CD4-positive, alpha-beta memory T cell (primary cell): ENCODE measurements around the gene HSD17B3. TPM values are rescaled to one million over a fixed set of nuclear protein-coding genes. Genes with fewer than 3 reads are reported as not detected.
"Not testable (repeated sequence)": the region's sequence is repeated elsewhere in the genome, so short reads cannot be mapped to it uniquely, and the experiment has no call there.

ENCODE experiments used
- CTCF ChIA-PET: fragments of 350-600 bp; sonication (Branson Sonifier 250); formaldehyde crosslinking; loops from one replicate; lab custom pipeline; 2021; ENCODE audit warnings: inconsistent platforms; ENCODE audit not compliant: partially characterized antibody; lab: Charles Lee
- POLR2A ChIA-PET: fragments of 350-600 bp; sonication (Branson Sonifier 250); formaldehyde crosslinking; loops from one replicate; lab custom pipeline; 2021; ENCODE audit not compliant: partially characterized antibody; lab: Charles Lee
- DNase-seq, 5 donors: peaks; one replicate each; pipeline versions ENCODE4 v3.0.0 to v3.0.0-alpha.2; 2020 to 2022; ENCODE audit warnings: mixed read lengths in 1 of 5
- H3K27ac ChIP-seq: one replicate; pipeline ENCODE4 v1.7.0; 2013; ENCODE audit warnings: low read depth, low read length
- H3K27me3 ChIP-seq: 2 replicates; pipeline ENCODE4 v1.7.0; 2013; ENCODE audit warnings: mild to moderate bottlenecking, low read length, moderate library complexity; ENCODE audit not compliant: insufficient read depth
- H3K36me3 ChIP-seq: 2 replicates; pipeline ENCODE4 v1.7.0; 2013; ENCODE audit warnings: mild to moderate bottlenecking, low read length, moderate library complexity; ENCODE audit not compliant: insufficient read depth
- H3K4me1 ChIP-seq: 2 replicates; pipeline ENCODE4 v1.7.0; 2013; ENCODE audit warnings: mild to moderate bottlenecking, low read length, moderate library complexity; ENCODE audit not compliant: insufficient read depth
- H3K4me3 ChIP-seq, 2 donors: one replicate each; pipeline ENCODE4 v1.7.0; 2013; ENCODE audit warnings: low read length in 2 of 2, mild to moderate bottlenecking in 1 of 2
- H3K9me3 ChIP-seq, 2 donors: one replicate each; pipeline ENCODE4 v1.7.0; 2013; ENCODE audit warnings: low read length in 2 of 2, control low read depth in 1 of 2; ENCODE audit not compliant: control insufficient read depth in 1 of 2
- H3K27ac Mint-ChIP-seq, 7 donors: one replicate each; pipeline ENCODE4 v1.8.0; 2020 to 2021; ENCODE audit warnings: mixed read lengths in 7 of 7, mild to moderate bottlenecking in 6 of 7, inconsistent platforms in 3 of 7, moderate library complexity in 3 of 7
- H3K27me3 Mint-ChIP-seq, 2 donors: one replicate each; pipeline ENCODE4 v1.8.0; 2020 to 2021; ENCODE audit warnings: mixed read lengths in 2 of 2
- H3K36me3 Mint-ChIP-seq, 2 donors: one replicate each; pipeline ENCODE4 v1.8.0; 2020 to 2021; ENCODE audit warnings: mixed read lengths in 2 of 2, inconsistent platforms in 1 of 2, mild to moderate bottlenecking in 1 of 2
- H3K4me1 Mint-ChIP-seq, 4 donors: one replicate each; pipeline ENCODE4 v1.8.0; 2020 to 2021; ENCODE audit warnings: mixed read lengths in 4 of 4, mild to moderate bottlenecking in 1 of 4
- H3K4me3 Mint-ChIP-seq, 8 donors: one replicate each; pipeline ENCODE4 v1.8.0; 2020 to 2021; ENCODE audit warnings: mixed read lengths in 8 of 8, mild to moderate bottlenecking in 7 of 8, moderate library complexity in 6 of 8, inconsistent platforms in 3 of 8
- H3K9me3 Mint-ChIP-seq, 8 donors: one replicate each; pipeline ENCODE4 v1.8.0; 2020 to 2021; ENCODE audit warnings: mixed read lengths in 8 of 8, mild to moderate bottlenecking in 5 of 8, inconsistent platforms in 3 of 8, moderate library complexity in 1 of 8
- intact Hi-C: fragments of 100-400 bp; cut with micrococcal nuclease; formaldehyde crosslinking; loops from one replicate; pipeline ENCODE4 v1.15.1; 2023
- polyA plus RNA-seq, 2 donors: library from polyadenylated mRNA; unstranded; fragments of 300-500 nt; fragmentation: Illumina TruSeq; gene quantifications; one replicate each; pipeline ENCODE4 v1.2.3, GENCODE V29; 2021
- total RNA-seq, 2 experiments: library from RNA; stranded (reverse); gene quantifications; one replicate each; pipeline ENCODE4 v1.2.3, GENCODE V29; 2021

HSD17B3 gene
- total and polyA plus RNA-seq, 4 experiments from 2014 or later = 1.8 to 2.1 TPM; not detected in 2

- intact Hi-C loops = no loop called here
- H3K9me3 ChIP-seq = no peaks in the 10 kb centered on the region
- ChIA-PET CTCF (interaction anchor here (0.6 kb wide), 1 partner anchor 23 kb away, joined by 5 read pairs; no protein-coding TSS in a partner anchor), POLR2A (no interaction called here)
- no peak for DNase-seq
- H3K36me3 ChIP-seq = no peaks in the 10 kb centered on the region
- H3K4me1 ChIP-seq = no peaks in the 10 kb centered on the region
- H3K36me3 Mint-ChIP-seq = peaks cover 2 to 4% of the 10 kb centered on the region in 2 donors
- H3K27me3 Mint-ChIP-seq = peaks cover 1 to 27% of the 10 kb centered on the region in 2 donors
- no peaks in the 10 kb centered on the region for H3K27me3 ChIP-seq
- no peak overlapping the region for H3K4me3 ChIP-seq
- no peaks in the 10 kb centered on the region for H3K4me1 Mint-ChIP-seq
- H3K9me3 Mint-ChIP-seq = peaks cover 4 to 16% (median 13%) of the 10 kb centered on the region in 8 donors
- no peak overlapping the region for H3K27ac ChIP-seq
- no peak overlapping the region for H3K27ac Mint-ChIP-seq
- no peak overlapping the region for H3K4me3 Mint-ChIP-seq
These were observed 112.0 kb downstream of the HSD17B3 start for GRCh38 chr9:96189995-96190394.

GRCh38 chr9:96189581-96189980, 112.4 kb downstream of the HSD17B3 start:
- CTCF ChIA-PET = interaction anchor here (0.6 kb wide), 1 partner anchor 23 kb away, joined by 5 read pairs; no protein-coding TSS in a partner anchor
- H3K27ac ChIP-seq = not testable (repeated sequence)

GRCh38 chr9:96188571-96188970, 113.4 kb downstream of the HSD17B3 start:
- ChIA-PET POLR2A (no interaction called here), CTCF (no interaction called here)
- Mint-ChIP-seq H3K36me3 (peaks cover 2 to 4% of the 10 kb centered on the region in 2 donors), H3K27me3 (peaks cover 4 to 21% of the 10 kb centered on the region in 2 donors), H3K4me3 (no peak overlapping the region), H3K27ac (peak overlapping the region in 1 of 7 donors; percentile 54), H3K4me1 (no peaks in the 10 kb centered on the region), H3K9me3 (peaks cover 4 to 16% (median 14%) of the 10 kb centered on the region in 8 donors)
- H3K36me3 ChIP-seq = no peaks in the 10 kb centered on the region
- intact Hi-C loops = no loop called here
- H3K9me3 ChIP-seq = no peaks in the 10 kb centered on the region
- no peak overlapping the region for H3K27ac ChIP-seq
- no peak for DNase-seq
- H3K4me3 ChIP-seq = no peak overlapping the region
- H3K27me3 ChIP-seq = no peaks in the 10 kb centered on the region
- no peaks in the 10 kb centered on the region for H3K4me1 ChIP-seq

More at GRCh38 chr9:96189581-96189980, 112.4 kb downstream of the HSD17B3 start:
- Mint-ChIP-seq H3K9me3 (peaks cover 4 to 16% (median 13%) of the 10 kb centered on the region in 8 donors), H3K27me3 (peaks cover 1 to 26% of the 10 kb centered on the region in 2 donors)
- H3K4me3 ChIP-seq, intact Hi-C loops, H3K4me1 Mint-ChIP-seq, H3K4me3 Mint-ChIP-seq, H3K9me3 ChIP-seq, H3K27ac Mint-ChIP-seq, DNase-seq, H3K36me3 Mint-ChIP-seq, H3K27me3 ChIP-seq, H3K4me1 ChIP-seq, POLR2A ChIA-PET, H3K36me3 ChIP-seq: not testable (repeated sequence)

GRCh38 chr9:96187151-96187555, 114.8 kb downstream of the HSD17B3 start:
- Mint-ChIP-seq H3K4me3 (no peak overlapping the region), H3K27me3 (peaks cover 10 to 19% of the 10 kb centered on the region in 2 donors), H3K36me3 (peaks cover 2 to 4% of the 10 kb centered on the region in 2 donors), H3K4me1 (no peaks in the 10 kb centered on the region), H3K9me3 (peaks cover 4 to 16% (median 14%) of the 10 kb centered on the region in 8 donors), H3K27ac (no peak overlapping the region)
- Histone ChIP-seq H3K36me3 (no peaks in the 10 kb centered on the region), H3K27me3 (no peaks in the 10 kb centered on the region), H3K4me3 (no peak overlapping the region), H3K27ac (no peak overlapping the region), H3K4me1 (no peaks in the 10 kb centered on the region), H3K9me3 (no peaks in the 10 kb centered on the region)
- intact Hi-C loops = no loop called here
- DNase-seq = no peak
- ChIA-PET CTCF (no interaction called here), POLR2A (no interaction called here)

- Mint-ChIP-seq H3K27ac (no peak overlapping the region), H3K4me3 (no peak overlapping the region), H3K27me3 (peaks cover 8 to 19% of the 10 kb centered on the region in 2 donors), H3K4me1 (no peaks in the 10 kb centered on the region), H3K9me3 (peaks cover 4 to 16% (median 14%) of the 10 kb centered on the region in 8 donors), H3K36me3 (peaks cover 2 to 4% of the 10 kb centered on the region in 2 donors)
- CTCF ChIA-PET = no interaction called here
- Histone ChIP-seq H3K9me3 (no peaks in the 10 kb centered on the region), H3K27me3 (no peaks in the 10 kb centered on the region), H3K4me1 (no peaks in the 10 kb centered on the region), H3K36me3 (no peaks in the 10 kb centered on the region), H3K27ac (no peak overlapping the region), H3K4me3 (no peak overlapping the region)
- intact Hi-C loops = no loop called here
- DNase-seq = no peak
- POLR2A ChIA-PET = no interaction called here
These were observed 115.4 kb downstream of the HSD17B3 start for GRCh38 chr9:96186591-96187011.

- no peaks in the 10 kb centered on the region for H3K36me3 ChIP-seq
- peaks cover 8 to 20% of the 10 kb centered on the region in 2 donors for H3K27me3 Mint-ChIP-seq
- ChIA-PET CTCF (no interaction called here), POLR2A (no interaction called here)
- DNase-seq = no peak
- no peak overlapping the region for H3K27ac Mint-ChIP-seq
- H3K9me3 Mint-ChIP-seq = peaks cover 1 to 11% (median 8%) of the 10 kb centered on the region in 8 donors
- H3K4me1 Mint-ChIP-seq = no peaks in the 10 kb centered on the region
- H3K9me3 ChIP-seq = no peaks in the 10 kb centered on the region
- no peaks in the 10 kb centered on the region for H3K4me1 ChIP-seq
- no peak overlapping the region for H3K4me3 Mint-ChIP-seq
- H3K27me3 ChIP-seq = no peaks in the 10 kb centered on the region
- H3K4me3 ChIP-seq = no peak overlapping the region
- intact Hi-C loops = no loop called here
- H3K36me3 Mint-ChIP-seq = no peaks in the 10 kb centered on the region
- no peak overlapping the region for H3K27ac ChIP-seq
These were observed 116.3 kb downstream of the HSD17B3 start for GRCh38 chr9:96185518-96186156.
